Cardiac ventricle fibroblast (primary cell): ENCODE results near the gene SOX14. TPM values are rescaled to one million over a fixed set of nuclear protein-coding genes. Genes with fewer than 3 reads are reported as not detected.

Experiments used
- total RNA-seq: library from RNA; depleted of rRNA; stranded (reverse); fragments of >200 nt; gene quantifications from 2 replicates; pipeline ENCODE4 v1.2.3, GENCODE V29; 2015

SOX14 gene
- total RNA-seq: not detected in 2 replicates

DNA sequence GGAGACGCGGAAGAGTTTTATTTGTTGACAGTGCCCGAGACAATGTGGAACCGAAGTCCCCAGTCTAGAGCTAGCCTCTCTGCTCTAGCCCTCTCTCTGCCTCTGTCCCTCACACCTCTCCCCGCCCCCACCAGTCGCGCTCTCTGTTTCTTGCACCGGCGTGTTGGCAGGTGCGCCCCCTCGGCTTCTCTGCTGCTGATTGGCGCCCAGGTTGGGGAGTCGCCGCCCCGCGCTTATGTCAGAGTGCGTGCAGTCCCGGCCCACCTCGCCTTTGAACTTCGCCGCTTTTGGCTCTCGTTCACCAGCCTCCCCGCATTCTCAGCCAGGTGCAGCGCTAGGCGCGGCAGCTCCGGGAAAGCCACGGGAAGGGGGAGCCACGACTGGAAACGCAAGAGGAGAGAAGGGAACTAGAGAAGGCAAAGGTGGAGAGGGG, at the start of gene SOX14:
Gene SOX14 (plus strand): TSS at position 315 of the 433 bp plus-strand sequence. CDS start 470 bp downstream, outside the sequence.

Other genes with a start within 250 kb of the SOX14 start
- not detected in 2 replicates for gene CLDN18, start 245.8 kb downstream of the SOX14 start, total RNA-seq